ENCODE results near the gene DYNLT4.
"Not testable (repeated sequence)": the region's sequence is repeated elsewhere in the genome, so short reads cannot be mapped to it uniquely, and the experiment has no call there.

Gene DYNLT4

DNA sequence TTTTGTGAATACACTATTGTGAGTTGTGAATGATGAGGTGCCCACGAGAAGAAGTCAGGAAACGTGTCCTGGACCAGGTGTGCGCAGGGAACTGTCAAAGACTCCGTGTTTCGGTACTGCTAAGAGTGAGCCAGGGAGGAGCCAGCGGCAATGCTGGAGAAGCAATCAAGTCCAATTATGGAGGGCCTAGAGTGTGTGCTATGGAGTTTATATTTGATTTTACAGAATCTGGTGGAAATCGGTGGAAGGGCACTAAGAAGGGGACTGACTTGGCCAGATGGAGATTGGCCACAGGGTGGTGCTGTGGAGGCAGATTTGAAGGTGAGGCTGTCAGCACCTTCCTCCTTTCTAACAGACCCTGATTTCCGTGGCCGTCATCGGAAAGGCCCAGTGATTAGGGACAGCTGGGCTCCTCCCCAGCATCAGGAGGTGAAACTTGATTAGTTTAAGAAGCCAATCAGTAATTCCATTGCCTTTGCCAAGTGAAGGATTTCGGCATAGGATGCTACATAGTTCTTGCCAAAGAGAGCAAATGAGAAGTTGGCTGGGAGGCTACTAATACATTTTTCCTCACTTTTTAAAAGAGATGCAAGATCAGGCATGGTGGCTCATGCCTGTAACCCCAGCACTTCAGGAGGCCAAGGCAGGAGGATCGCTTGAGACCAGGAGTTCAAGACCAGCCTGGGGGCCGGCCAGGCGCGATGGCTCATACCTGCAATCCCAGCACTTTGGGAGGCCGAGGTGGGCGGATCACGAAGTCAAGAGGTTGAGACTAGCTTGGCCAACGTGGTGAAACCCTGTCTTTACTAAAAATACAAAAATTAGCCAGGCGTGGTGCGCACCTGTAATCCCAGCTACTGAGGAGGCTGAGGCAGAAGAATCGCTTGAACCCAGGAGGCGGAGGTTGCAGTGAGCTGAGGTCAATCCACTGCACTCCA lies 28.9 kb upstream of the DYNLT4 start:
- in situ Hi-C loops (cut with MboI; ENCODE audit: low sequenced_read_pairs) = loop anchor here (5.0 to 10.0 kb wide), 3 partner anchors 176 to 659 kb away; partner anchors contain the start of genes HECTD3, TESK2 and UROD
- Histone ChIP-seq H3K4me1 (no peaks in the 10 kb centered on the region), H3K27me3 (ENCODE audit: low read depth) (no peaks in the 10 kb centered on the region), H3K36me3 (replicated peaks) (no peaks in the 10 kb centered on the region), H3K9me3 (no peaks in the 10 kb centered on the region), H3K4me3 (no peak overlapping the region)
- peak; percentile 75 to 96 for DNase-seq (ENCODE audit: low spot score in 2 of 2)

DNA sequence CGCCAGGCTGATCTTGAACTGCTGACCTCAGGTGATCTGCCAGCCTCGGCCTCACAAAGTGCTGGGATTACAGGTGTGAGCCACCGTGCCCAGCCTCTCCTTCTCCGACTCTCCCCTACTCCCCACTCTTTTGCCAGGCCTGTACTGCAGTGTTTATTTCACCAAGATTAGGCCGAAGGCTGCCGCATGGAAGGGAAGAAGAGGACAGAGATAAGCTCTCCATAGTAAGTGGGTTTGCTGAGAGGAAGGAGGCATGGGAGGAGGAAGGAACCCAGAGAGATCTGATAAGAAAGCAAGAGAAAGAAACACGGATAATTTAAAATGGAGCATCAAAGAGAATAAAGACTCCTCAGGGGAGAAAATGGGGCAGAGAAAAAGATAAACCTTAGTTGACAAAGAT lies 27.2 kb upstream of the DYNLT4 start:
- H3K36me3 ChIP-seq (replicated peaks) = no peaks in the 10 kb centered on the region
- no peaks in the 10 kb centered on the region for H3K9me3 ChIP-seq
- in situ Hi-C loops (cut with MboI; ENCODE audit: low sequenced_read_pairs) = loop anchor here (10.0 kb wide), 2 partner anchors 470 to 660 kb away; partner anchors contain the start of gene TESK2
- H3K4me3 ChIP-seq = no peak overlapping the region
- no peaks in the 10 kb centered on the region for H3K4me1 ChIP-seq
- no peak for DNase-seq (ENCODE audit: low spot score in 2 of 2)
- no peaks in the 10 kb centered on the region for H3K27me3 ChIP-seq (ENCODE audit: low read depth)

DNA sequence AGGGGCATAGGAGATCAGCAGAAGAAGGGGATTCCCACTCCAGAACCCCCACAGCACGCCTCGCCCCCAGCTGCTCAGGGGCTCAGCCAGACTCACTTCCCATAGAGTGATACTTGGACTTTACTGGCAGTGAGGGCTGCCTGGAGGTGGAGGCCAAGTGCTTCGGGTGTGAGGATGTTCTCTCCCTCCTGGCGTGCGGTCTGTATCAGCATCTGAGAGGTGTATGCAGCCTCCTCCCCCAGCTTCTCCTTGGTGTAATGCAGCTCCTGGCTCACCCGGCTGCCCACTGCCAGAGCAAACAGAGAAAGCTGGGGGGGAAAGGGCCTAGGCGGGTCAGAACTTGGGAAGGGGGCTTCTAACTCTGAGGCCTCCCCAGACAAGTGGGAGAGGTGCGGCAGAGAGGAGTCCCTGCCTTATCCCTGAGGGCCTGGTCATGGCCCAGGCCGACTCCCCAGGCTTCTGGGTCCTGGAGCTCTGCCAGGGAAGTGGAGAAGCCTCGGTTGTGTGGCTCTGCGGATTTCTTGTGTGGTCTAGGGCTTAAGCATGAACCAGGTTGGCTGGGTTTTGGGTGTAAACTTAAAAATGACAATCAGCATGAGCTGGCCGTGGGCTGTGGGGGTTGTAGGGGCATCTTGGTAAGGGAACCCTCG lies 25.0 kb upstream of the DYNLT4 start:
- no peak overlapping the region for H3K4me3 ChIP-seq

DNA sequence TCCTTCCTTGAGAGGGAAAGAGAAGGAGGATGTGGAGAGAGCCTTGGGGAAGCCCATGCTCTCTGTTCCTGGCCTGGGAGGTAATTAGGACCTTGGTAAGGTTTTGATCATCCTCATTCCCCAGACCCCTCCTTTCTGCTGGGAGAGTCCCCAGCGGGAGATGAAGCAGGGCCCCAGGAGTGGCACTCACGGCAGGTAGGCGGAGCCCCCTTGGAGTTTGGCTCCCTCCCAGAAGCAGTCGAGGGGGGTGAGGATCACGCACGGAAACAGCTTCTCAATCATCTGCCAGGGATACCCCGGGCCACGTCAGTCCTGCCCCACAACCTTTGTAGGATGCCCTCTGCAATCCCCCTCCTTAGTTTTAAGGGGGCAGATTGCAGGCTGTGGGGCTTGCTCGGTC lies 24.4 kb upstream of the DYNLT4 start:
- Histone ChIP-seq H3K4me1 (no peaks in the 10 kb centered on the region), H3K27me3 (ENCODE audit: low read depth) (no peaks in the 10 kb centered on the region), H3K4me3 (no peak overlapping the region), H3K36me3 (replicated peaks) (no peaks in the 10 kb centered on the region), H3K9me3 (no peaks in the 10 kb centered on the region)
- DNase-seq (ENCODE audit: low spot score in 2 of 2) = no peak
- in situ Hi-C loops (cut with MboI; ENCODE audit: low sequenced_read_pairs) = loop anchor here (10.0 kb wide), 2 partner anchors 473 to 663 kb away; partner anchors contain the start of gene TESK2

More for the DNA sequence above, 25.0 kb upstream of the DYNLT4 start:
- no peak for DNase-seq (ENCODE audit: low spot score in 2 of 2)
- Histone ChIP-seq H3K9me3 (no peaks in the 10 kb centered on the region), H3K36me3 (replicated peaks) (no peaks in the 10 kb centered on the region), H3K27me3 (ENCODE audit: low read depth) (no peaks in the 10 kb centered on the region), H3K4me1 (no peaks in the 10 kb centered on the region)
- in situ Hi-C loops (cut with MboI; ENCODE audit: low sequenced_read_pairs) = loop anchor here (10.0 kb wide), 2 partner anchors 473 to 663 kb away; partner anchors contain the start of gene TESK2

DNA sequence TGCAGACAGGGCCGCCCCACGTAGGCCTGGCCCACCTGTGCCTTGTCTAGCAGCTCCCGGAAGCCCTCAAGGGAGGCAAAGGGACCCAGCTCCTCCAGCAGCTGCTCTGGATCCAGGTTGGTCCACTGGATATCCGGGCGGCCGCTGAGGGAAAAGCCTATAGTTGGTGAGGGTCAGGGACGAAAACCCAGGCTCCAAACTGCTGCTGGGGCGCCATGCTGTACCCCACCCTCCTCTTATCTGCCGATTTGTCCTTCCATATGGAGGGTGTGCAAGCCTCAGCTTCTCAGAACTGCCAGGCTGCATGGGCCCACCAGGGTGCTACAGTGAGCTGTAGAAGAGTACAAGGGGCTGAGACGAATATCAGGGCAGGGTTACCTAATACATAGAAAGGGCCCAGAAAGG lies 23.8 kb upstream of the DYNLT4 start:
- Histone ChIP-seq H3K4me3 (no peak overlapping the region), H3K36me3 (replicated peaks) (no peaks in the 10 kb centered on the region), H3K9me3 (no peaks in the 10 kb centered on the region), H3K4me1 (no peaks in the 10 kb centered on the region), H3K27me3 (ENCODE audit: low read depth) (no peaks in the 10 kb centered on the region)
- in situ Hi-C loops (cut with MboI; ENCODE audit: low sequenced_read_pairs) = loop anchor here (10.0 kb wide), 2 partner anchors 474 to 664 kb away; partner anchors contain the start of gene TESK2
- no peak for DNase-seq (ENCODE audit: low spot score in 2 of 2)

DNA sequence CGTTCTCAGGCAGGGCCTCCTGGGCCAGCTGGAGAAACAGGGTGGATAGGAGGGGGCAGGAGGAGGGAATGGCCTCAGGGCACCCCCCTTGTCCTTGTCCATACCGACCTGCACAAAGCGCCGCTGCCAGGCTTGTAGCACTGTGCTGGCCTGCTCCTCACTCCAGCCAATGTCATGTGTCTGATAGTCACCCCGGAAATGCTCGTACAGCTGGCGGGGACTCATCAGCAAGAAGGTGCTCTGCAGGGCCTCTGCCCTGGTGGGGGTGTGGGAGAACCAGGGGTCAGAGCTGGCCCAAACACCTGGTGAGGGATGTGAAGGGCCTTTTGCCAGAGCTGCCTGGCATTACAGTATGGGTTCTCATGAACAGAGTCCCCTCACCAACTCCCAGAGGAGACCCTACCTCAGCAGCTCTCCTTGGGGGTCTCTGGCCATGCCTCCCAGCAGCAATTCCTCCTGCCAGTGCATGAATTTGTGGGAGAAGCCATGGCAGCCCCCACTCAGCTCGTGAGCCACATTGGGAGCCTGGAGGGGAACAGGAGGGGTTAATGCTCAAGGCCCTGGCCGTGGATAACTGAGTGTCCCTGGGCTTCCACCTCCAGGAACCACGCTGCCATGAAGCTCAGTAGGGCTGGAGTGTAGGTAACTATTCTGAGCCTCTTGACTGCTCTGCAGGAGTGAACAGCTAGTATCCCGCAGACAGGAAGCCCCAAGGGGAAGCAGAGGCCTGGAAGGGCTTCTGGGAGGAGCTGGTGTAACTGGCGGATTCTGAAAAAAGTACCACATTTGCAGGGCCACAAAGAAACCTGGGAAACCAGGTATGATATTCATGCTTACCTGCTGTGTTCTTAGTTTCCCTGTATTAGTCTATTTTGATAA lies 22.6 kb upstream of the DYNLT4 start:
- Histone ChIP-seq H3K4me3 (no peak overlapping the region), H3K36me3 (replicated peaks) (no peaks in the 10 kb centered on the region), H3K27me3 (ENCODE audit: low read depth) (no peaks in the 10 kb centered on the region), H3K4me1 (no peaks in the 10 kb centered on the region), H3K9me3 (no peaks in the 10 kb centered on the region)
- in situ Hi-C loops (cut with MboI; ENCODE audit: low sequenced_read_pairs) = loop anchor here (10.0 kb wide), 2 partner anchors 475 to 665 kb away; partner anchors contain the start of gene TESK2
- DNase-seq (ENCODE audit: low spot score in 2 of 2) = no peak

DNA sequence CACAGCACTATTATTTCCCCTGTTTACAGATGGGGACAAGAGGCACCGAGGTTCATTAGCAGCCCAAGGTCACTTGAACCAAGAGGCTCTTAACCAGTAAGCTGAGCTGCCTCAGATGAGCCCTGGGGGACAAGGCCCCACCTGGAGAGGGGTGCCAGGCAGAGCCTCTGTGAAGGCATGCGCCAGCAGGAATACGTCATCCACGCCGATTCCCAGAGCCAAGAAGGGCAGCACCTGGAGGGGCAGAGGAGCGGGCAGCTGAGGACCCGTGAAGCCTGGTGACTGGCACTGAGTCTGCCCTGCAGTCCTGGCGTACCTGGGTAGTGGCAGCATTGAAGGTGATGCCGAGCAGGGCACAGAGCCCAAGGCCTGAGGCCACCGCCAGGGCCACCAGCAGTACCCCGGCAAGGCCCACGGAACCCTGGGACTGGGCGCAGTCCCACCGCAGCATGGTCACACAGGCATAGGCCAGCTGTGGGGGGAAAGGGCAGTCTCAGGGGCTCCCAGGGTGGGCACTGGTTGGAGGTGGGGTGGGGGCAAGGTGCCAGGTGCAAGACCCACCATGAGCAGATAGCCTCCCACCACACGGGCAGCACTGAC lies 21.8 kb upstream of the DYNLT4 start:
- H3K4me1 ChIP-seq = no peaks in the 10 kb centered on the region
- in situ Hi-C loops (cut with MboI; ENCODE audit: low sequenced_read_pairs) = no loop called here
- DNase-seq (ENCODE audit: low spot score in 2 of 2) = no peak
- H3K36me3 ChIP-seq (replicated peaks) = no peaks in the 10 kb centered on the region
- no peak overlapping the region for H3K4me3 ChIP-seq
- H3K27me3 ChIP-seq (ENCODE audit: low read depth) = no peaks in the 10 kb centered on the region
- H3K9me3 ChIP-seq = no peaks in the 10 kb centered on the region

DNA sequence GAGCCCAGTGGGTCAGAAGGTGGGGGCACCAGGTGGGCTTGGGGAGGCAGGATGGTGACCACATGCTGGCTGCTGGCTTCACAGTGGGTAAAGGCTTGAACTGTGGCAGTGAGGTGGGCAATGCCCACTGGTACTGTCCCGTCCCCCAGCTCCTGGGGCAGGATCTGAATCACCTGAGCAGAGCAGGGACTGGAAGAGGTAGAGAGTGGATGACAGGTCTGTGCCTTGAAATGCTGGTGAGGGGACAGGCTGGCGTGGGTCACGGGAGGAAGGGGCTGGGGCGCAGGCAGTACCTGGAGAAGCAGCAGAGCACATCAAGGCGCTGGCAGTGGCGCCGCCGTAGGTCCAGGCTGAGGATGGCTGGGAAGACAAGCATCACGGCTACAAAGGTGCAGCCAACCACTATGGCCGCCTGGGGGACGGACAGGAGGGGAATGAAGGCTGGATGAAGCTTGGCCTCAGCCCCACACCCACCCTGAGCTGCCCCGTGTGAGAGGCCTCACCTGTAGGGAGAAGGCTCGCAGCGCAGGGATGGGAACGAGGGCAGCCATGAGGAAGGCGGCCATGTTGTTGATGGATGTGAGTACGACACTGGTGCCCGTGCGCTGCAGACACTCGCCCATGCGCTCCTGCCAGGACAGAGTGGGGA lies 21.0 kb upstream of the DYNLT4 start:
- no peak for DNase-seq (ENCODE audit: low spot score in 2 of 2)
- Histone ChIP-seq H3K4me3 (no peak overlapping the region), H3K4me1 (no peaks in the 10 kb centered on the region), H3K36me3 (replicated peaks) (no peaks in the 10 kb centered on the region), H3K27me3 (ENCODE audit: low read depth) (no peaks in the 10 kb centered on the region), H3K9me3 (no peaks in the 10 kb centered on the region)
- in situ Hi-C loops (cut with MboI; ENCODE audit: low sequenced_read_pairs) = no loop called here

DNA sequence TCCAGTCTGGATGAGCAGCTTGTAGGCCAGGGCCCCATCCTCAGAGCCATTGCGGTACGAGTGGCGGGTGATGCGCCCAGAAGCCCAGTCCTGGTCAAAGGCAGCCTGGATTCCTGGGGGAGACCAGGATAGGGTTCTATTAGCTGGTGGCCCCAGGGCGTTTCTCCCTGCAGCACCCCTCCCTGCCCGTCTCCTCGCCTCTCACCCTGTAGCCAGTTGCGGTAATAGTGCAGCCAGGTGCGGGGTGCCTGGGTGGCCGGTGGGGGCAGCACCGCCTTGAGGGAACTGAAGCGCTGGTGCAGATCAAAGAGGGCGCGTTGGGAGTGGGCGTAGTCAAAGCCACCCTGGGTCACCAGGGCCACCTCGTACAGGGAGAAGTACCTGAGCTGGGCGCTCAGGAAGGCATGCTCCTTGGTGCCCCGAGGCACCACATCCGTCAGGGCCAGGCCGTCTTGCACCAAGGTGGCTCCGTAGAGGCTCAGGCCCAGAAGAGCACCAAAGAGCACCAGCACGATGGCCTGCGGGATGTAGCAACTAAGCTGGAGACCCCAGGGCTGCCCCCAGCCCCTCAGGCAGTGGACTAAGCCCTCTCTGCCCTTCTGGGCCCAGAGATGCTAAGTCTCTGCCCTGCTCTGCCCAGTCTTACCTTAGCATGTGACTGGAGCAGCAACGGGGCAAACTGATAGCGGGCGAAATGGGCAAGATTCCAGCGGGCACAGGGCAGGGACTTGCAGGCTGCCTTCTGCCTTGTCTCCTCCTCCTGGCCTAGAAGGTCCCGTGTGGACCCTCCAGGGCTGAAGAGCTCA lies 20.2 kb upstream of the DYNLT4 start:
- no peak overlapping the region for H3K4me3 ChIP-seq
- H3K27me3 ChIP-seq (ENCODE audit: low read depth) = no peaks in the 10 kb centered on the region
- in situ Hi-C loops (cut with MboI; ENCODE audit: low sequenced_read_pairs) = no loop called here
- no peak for DNase-seq (ENCODE audit: low spot score in 2 of 2)
- no peaks in the 10 kb centered on the region for H3K4me1 ChIP-seq
- no peaks in the 10 kb centered on the region for H3K9me3 ChIP-seq
- H3K36me3 ChIP-seq (replicated peaks) = no peaks in the 10 kb centered on the region

DNA sequence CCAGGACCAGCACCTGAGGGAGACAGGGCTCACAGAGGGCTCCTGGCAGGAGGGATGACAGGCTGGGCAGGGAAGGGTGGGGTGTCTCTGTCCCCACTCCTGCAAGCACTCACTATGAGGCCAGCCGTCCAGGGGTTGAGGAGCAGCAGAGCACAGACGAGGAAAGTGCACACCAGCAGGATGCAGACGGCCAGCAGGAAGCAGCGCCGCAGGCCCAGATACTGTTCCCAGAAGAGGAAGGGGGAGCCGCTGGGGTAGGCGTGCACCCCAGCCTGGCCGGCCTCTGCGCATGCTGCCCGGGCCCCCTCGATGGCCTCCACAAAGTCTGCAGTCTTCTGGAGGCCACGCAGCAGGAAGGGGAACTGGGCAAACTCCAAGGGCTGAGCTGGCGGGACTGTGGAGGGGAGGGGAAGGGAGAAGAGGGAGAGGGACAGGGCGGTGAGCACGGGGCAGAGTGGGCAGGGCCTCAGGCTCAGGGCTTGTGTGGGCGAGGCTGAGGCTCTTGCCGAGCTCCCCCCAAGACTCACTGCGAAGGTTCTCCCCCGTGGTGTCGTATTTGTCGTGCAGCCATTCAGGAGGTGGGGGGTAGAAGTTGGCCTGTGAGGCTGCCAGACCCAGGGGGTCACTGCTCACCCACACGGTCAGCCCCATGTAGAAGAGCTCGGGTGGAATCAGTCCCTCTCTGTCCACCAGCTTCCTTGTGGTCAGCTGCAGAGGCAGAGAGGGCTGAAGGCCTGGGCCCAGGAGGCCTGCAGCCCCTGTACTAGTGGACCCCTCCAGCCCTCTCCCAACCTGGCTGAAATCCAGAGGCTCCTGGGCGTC lies 19.4 kb upstream of the DYNLT4 start:
- in situ Hi-C loops (cut with MboI; ENCODE audit: low sequenced_read_pairs) = no loop called here
- no peak overlapping the region for H3K4me3 ChIP-seq
- H3K4me1 ChIP-seq = no peaks in the 10 kb centered on the region
- H3K27me3 ChIP-seq (ENCODE audit: low read depth) = no peaks in the 10 kb centered on the region
- no peaks in the 10 kb centered on the region for H3K36me3 ChIP-seq (replicated peaks)
- no peak for DNase-seq (ENCODE audit: low spot score in 2 of 2)
- H3K9me3 ChIP-seq = no peaks in the 10 kb centered on the region

DNA sequence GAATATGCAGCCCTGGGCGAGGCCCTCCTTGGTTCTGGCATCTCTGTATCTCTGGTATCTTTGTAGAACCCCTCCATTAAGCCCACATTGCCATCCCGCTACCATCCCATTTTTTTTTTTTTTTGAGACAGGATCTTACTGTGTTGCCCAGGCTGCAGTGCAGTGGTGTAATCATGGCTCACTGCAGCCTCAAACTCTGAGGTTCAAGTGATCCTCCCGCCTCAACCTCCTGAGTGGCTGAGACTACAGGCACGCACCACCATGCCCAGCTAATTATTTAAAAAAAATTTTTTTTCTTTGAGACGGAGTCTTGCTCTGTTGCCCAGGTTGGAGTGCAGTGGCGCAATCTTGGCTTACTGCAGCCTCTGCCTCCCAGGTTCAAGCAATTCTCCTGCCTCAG lies 17.2 kb upstream of the DYNLT4 start:
- DNase-seq (ENCODE audit: low spot score in 2 of 2); H3K36me3 ChIP-seq (replicated peaks); in situ Hi-C loops (cut with MboI; ENCODE audit: low sequenced_read_pairs); H3K27me3 ChIP-seq (ENCODE audit: low read depth); H3K4me1 ChIP-seq; H3K9me3 ChIP-seq; H3K4me3 ChIP-seq: not testable (repeated sequence)
